HS-5 (cell line): ENCODE results near the gene SYCP2L.
"Not testable (repeated sequence)": the region's sequence is repeated elsewhere in the genome, so short reads cannot be mapped to it uniquely, and the experiment has no call there.

Experiments used
- DNase-seq: peaks from one replicate; pipeline ENCODE4 v3.0.0-alpha.2; 2012; ENCODE audit warnings: low read depth

The SYCP2L gene

GRCh38 chr6:10886691-10887502, at the start of gene SYCP2L:
SYCP2L (plus strand) TSS chr6:10887052; CDS start chr6:10887127, 75 bp downstream.
- DNase-seq, result peak; percentile 72

DNA sequence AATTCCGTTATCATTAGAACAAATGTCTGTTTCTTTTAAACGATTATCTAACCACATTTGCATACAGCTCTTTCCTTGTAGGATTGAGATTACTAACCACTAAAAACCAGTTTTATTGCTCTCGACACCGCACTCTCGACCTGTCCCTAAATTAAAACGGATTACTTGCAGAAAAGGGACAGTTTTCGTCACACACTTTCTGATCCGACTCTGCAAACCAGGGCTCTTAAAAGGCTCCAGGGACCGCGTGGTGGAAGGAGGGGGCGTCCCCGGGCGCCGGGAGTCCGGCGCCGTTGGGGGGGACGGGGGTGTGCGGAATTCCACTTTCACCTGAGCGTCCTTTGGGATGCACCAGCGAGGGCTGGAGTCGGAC, 49.2 kb upstream of the SYCP2L start:
- no peak for DNase-seq

DNA sequence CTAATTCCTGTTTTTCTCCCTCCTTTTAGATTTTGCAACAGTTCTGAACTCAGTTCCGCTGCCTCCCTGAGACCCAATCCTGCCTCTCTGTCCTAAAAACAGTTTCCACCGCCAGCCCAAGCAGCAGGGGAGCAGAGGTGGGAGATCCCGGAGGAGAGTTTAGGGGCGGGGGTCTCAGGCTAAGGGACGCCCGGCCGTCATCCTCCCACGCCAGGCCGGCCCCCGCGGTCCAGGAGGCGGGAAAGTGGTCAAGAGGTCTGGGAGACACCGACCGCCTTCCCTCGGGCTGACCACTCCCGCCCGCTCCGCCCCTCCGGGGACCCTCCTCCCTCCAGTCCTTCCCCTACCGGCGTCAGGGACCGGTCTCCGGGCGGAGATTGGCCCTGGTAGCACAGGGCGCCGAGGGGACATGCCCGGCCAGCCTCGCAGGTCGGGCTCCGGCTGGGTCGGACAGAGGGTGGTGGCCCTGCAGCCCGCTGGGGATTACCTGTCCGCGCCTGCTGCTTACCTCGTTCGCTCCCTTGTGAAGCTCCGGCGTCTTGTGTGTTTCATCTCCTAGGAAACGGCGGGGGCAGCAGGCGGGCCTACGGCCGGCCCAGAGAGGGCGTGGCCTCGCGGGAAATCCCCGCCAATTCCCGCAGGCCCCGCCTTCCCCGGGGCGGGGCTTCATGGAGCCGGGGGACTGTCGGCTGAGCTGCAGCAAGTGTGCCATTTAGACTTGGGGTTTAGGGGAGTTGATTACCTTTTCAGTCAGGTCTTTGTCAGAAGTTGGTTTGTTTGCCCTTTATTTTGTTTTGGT, 48.7 kb upstream of the SYCP2L start, which contains the start of gene MAK:
MAK (minus strand) TSS at position 545 of the 799 bp plus-strand sequence. CDS start 7,891 bp downstream, outside the sequence.
- DNase-seq, result peak; percentile 65

DNA sequence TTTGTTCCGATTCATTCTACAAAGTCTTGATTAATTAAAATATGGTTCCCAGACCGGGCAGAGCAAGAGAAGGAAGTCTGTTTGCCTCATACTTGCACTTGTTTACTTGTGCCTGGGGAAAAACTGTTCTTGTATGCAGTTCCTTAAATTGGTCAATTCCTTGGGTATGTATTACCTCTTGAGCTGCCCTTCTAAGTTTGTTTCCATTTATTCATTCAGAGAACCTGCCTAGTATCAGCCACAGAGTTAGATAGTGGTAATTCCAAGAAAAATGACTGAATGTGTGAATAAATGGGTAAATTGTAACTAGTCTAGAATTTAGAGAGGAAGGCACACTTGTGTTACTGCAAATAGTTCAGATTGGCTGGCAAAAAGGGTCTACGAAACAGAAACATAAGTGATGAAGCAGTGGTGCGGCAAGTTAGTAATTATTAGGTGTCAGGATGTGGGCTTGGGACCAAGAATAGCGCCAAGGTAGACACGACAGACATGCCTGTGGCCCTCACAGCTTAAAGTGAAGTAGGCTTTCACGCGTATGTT, 48.0 kb upstream of the SYCP2L start:
- DNase-seq, result no peak

DNA sequence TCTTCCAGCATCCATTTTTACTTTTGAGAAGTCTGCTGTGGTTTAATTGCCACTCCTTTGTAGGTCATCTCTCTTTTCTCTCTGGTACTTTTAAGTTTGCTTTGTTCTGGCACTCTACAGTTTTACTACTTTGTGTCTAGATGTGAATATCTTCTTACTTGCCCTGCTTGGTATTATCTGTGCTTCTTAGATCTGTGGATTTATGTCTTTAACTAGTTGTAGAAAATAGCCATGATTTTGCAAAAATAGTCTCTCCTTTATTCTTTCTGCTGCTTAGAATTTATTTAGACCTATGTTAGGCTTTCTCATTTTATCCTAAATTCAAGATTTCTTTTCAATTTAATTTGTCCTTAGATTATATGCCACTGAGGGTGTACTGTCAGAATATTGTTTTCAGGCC, 43.3 kb upstream of the SYCP2L start:
- DNase-seq, result no peak

GRCh38 chr6:10847684-10848083, 39.2 kb upstream of the SYCP2L start:
- no peak for DNase-seq

GRCh38 chr6:10849901-10850300, 37.0 kb upstream of the SYCP2L start:
- DNase-seq, result no peak

GRCh38 chr6:10850728-10851127, 36.1 kb upstream of the SYCP2L start:
- DNase-seq, result no peak

DNA sequence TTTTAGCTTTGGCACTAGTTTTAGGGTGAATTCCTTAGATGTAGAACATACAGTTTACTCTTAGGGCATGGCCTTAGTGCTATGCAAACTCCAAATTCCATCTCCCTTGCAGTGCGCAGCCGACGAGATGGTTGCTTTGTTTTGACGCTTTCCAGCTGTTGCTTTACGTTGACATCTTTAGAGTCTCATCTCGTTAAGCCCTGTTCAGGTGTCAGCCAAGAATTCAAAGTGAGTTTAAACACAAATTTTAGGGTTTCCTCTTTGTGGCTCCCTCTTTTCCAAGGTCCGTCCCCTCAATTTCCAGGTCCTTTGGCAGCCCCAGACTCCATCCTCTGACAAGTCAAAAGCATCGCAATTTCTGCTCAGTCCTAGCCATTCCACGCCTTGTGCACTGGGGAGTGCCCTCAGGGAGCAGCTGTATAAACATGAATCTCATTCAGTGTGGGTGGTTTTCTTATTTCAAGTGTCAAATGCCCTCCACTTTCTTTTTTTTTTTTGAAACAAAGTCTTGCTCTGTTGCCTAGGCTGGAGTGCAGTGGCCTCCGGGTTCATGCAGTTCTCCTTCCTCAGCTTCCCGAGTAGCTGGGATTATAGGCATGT, 34.4 kb upstream of the SYCP2L start:
- DNase-seq, result no peak

DNA sequence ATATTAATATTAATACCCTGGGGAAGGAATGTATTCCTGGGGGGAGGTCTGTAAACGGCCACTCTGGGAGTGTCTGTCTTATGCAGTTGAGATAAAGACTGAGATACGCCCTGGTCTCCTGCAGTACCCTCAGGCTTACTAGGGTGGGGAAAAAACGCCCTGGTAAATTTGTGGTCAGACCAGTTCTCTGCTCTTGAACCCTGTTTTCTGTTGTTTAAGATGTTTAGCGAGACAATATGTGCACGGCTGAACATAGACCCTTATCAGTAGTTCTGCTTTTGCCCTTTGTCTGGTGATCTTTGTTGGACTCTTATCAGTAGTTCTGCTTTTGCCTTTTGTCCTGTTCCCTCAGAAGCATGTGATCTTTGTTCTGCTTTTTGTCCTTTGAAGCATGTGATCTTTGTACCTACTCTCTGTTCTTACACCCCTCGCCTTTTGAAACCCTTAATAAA, 33.0 kb upstream of the SYCP2L start:
- not testable (repeated sequence) for DNase-seq

DNA sequence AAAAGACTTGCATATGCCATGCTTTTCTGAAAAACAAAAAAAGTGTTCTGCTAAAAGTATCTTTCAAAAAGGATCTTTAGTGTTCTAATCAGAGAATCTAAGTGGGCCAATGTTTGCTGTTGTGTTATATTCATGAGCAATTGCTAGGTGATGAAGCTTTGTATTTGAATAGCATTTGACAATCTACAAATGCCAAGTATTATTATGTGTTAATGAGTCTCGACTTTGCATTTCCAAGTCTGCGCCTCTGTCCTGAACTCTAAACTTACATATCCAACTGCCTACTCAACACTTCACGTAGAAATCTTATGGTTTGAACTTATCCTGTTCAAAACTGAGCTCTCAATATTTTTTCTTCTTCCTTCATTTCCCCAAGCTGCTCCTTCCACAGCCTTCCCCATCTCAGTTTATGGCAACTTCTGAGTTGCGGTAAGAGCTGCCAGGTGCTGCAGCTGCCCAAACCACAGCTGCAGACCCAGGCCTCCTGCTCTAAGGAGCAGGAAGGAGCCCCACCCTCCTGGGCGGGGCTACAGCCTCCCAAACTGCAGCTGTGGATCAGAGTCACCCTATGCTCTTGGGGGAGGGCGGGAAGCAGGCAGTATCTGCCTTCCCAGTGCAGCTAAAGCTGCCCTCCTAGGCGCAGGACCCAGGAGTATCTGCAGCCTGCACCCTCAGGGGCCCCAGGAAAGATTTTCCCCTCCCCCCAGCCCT, 31.8 kb upstream of the SYCP2L start:
- DNase-seq, result no peak

GRCh38 chr6:10857259-10857658, 29.6 kb upstream of the SYCP2L start:
- DNase-seq, result no peak

DNA sequence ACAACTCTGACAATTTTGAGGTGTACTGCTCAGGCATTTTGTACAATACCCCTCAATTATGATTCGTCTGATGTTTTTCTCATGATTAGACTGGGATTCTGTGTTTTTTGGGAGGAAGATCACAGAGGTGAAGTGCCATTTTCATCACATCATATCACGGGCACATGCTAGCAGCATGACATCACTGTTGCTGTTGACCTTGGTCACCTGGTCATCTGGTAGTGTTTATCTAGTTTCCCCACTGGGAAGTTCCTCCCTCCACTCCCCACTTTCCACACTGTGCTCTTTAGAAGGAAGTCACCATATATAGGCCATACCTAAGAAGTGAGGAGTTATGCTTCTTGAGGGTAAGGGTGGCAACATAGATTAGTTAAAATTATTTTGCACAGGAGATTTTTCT, 25.8 kb upstream of the SYCP2L start:
- DNase-seq, result peak; percentile 39

DNA sequence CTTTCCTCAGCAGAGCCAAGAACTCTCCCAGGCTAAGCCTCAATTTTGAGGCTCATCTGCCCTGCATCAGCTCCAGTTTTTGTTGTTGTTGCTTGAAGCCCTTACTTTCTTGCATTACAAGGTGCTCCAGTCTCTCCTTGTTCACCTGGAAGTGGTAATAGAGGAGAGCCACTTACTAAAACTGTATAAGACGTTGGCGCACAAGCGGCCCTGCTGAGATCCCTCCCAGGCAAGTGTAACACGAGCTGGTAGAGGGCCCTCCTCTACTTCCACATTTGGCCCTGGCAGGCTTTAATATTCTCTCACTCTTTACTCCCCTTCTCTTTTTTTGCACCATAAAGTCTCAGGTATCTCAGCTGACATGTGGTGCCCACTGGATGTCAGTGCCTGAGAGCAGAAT, 24.5 kb upstream of the SYCP2L start:
- no peak for DNase-seq

DNA sequence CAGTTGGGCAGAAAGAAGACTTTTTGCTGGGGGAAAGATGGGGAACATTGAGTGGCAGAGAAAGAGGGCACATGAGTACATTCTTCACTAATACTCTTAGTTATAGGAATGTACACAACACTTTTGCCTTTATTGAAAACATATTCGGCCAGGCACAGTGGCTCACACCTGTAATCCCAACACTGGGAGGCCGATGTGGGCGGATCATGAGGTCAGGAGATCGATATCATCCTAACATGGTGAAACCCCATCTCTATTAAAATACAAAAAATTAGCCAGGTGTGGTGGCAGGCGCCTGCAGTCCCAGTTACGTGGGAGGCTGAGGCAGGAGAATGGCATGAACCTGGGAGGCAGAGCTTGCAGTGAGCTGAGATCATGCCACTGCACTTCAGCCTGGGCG, 23.8 kb upstream of the SYCP2L start:
- not testable (repeated sequence) for DNase-seq

DNA sequence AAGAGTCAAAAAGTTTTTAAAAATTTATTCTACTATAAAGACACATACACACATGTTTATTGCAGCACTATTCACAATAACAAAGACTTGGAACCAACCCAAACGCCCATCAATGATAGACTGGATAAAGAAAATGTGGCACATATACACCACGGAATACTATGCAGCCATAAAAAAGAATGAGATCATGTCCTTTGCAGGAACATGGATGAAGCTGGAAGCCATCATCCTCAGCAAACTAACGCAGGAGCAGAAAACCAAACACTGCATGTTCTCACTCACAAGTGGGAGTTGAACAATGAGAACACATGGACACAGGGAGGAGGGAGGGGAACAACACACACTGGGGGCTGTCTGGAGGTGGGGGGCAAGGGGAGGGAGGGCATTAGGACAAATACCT, 20.1 kb upstream of the SYCP2L start:
- not testable (repeated sequence) for DNase-seq

DNA sequence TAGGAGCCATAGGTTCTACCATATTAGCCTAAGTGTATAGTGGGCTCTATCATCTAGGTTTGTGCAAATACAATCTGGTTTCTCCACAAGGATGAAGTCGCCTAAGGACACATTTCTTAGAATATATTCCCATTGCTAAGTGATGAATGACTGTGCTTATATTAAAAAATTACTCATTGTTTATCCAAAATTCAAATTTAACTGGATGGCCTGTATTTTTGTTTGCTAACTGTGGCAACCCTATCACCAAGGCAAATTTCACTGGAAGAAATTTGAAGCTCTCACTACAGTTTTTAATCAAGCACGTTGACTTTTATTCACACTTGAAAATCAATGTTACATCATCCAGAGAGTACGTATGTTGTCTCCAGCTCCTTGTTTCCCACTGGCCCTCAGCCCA, 18.9 kb upstream of the SYCP2L start:
- no peak for DNase-seq

DNA sequence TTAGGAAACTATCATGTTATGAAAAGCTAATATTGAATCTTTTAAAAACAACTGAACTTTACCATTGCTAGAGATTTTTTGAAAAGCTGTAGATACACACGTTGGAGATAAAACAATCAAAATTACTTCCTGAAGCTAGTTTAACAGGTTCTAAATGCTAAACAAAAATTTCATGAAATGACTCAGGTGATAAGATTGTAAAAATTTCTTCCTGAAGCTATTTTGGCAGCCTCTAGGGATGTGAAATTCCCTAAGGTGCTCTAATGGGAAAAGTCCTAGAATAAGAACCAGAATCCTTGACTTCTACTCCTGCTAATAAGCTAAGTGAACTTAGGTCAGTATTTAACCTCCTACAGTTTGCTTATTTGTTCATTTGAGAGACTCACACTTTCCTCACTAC, 13.5 kb upstream of the SYCP2L start:
- DNase-seq, result no peak

- DNase-seq, result no peak
Observed at GRCh38 chr6:10874207-10874606, 12.6 kb upstream of the SYCP2L start.

DNA sequence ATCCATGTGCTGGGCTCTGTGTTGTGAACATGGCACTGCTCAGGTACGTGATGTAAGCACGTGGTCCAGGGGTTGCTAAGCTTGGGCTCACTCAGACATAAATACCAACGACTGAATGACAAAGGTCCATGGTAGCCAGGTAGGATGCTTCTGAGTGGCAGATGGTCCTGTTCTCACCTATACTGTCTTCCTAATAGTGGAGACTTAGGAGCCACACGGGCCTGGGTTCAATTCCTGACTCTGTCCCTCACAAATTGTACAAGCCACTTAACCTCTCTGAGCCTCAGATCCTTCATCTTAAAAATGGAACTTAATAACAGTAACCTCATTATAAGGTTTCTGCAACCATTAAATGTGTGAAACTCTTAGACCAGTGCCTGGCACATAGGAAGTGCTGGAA, 11.8 kb upstream of the SYCP2L start:
- DNase-seq, result no peak

GRCh38 chr6:10877012-10877411, 9.8 kb upstream of the SYCP2L start:
- no peak for DNase-seq

DNA sequence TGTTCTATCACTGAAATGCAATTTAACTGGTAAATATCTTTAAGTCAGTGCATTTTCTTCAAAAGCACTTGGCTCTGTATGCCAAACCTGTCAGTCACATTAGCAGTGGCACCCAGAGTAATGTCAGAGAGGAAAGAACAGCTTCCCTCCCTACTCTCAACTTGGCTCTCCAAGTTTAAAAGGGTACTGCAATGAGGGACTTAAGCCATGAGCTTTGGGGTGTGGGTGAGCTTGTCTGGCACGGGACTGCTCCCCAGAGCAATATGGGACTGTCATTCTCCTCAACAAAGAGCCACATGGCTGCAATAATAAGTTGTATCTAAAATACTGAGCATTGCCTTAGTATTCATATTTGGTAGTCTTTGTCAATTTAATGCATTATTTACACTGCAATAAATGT, 9.0 kb upstream of the SYCP2L start:
- no peak for DNase-seq
